Stimulated activated CD8-positive, alpha-beta memory T cell treated with anti-CD3 and anti-CD28 coated beads, Interleukin-4, amount 100 ng/mL, for 48 hours (primary cell): ENCODE measurements around the gene FXYD5.
"Not testable (repeated sequence)": the region's sequence is repeated elsewhere in the genome, so short reads cannot be mapped to it uniquely, and the experiment has no call there.

Experiments used
- DNase-seq: peaks from one replicate; pipeline ENCODE4 v3.0.0-alpha.2; 2020

Gene FXYD5

DNA sequence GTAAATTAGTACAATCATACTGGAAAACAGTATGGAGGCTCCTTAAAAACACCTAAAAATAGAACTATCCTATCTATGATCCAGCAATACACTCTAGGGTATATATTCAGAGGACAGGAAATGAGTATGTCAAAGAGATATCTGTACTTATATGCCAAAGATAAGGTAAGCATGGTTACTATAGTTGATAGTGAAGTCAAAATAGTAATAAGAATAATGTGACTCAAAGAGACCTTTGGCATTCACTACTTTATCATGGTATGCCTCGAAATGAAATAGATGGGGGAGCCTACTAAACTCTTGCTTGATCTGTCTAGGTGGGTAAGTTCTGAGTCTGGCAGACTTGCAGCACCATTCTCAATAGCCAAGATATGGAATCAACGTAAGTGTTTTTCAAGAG, 30.3 kb downstream of the FXYD5 start:
- no peak for DNase-seq

DNA sequence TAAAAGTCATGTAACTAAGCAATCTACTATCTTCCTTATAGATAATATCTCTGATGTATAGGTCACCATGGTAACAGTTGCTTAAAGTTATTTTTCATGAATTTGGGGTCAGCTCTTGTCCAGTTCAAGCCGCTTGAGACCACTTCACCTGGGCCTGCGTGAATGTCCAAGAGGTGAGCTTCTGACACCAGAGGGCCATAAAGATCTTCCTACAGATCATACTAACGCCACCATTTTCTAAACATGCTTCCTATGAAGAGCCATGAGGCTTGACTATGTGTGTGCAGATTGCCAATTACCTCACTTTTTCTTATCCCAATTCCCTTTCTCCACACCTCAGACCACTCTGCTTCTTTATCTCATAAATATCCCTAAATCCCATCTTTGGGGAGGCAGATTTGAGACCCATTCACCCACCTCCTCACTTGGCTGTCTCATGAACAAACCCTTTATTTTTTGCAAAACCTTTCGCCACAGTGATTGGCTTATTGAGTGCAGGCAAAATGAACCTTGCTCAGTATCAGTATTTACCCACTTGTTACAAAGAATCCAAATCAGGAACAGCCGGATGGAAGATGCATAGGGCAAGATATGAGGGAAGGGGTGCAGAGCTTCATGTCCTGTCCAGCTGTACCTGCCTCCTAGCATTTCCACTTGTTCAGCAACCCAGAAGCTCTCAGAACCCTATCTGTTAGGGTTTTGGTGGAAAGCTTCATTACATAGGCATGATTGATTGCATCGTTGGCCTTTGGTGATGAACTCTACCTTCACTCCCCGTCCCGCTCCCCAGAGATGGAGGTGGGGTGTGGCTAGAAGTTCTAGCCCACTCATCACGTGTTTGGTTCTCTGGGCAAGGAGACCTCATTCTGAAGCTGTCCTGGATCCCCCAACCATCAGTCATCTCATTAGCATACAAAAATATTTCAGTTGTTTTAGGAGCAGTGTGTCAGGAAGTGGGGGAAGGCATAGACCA, 39.8 kb downstream of the FXYD5 start:
- no peak for DNase-seq

DNA sequence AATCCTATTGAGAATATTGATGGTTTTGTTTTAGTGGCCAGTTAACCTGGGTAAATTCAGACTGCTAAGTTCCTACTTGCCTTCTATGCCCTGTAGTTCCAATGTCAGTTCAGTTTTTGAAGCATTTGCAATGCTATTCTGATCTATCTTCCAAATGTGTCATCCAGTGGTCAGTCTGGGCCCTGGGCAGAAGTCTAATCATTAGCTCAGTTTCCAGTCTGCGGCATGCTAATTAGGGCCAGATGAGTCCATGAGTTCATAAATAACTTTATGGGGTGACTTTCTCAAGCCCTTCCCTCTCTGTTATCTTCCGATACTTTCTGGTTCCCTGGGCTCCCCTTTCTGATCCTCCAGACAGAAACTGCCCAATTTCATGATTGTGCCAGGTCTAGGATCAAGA, 41.3 kb downstream of the FXYD5 start:
- no peak for DNase-seq

DNA sequence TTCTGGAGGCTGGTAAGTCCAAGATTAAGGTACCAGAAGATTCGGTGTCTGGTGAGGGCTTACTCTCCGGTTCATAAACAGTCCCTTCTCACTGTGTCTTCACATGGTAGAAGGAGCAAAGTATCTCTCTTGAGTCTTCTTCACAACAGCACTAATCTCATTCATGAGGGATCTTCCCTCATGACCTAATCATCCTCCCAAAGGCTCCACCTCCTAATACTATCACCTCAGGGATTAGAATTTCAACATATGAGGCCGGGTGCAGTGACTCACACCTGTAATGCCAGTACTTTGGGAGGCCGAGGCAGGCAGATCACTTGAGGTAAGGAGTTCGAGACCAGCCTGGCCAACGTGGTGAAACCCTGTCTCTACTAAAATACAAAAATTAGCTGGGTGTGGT, 42.3 kb downstream of the FXYD5 start:
- DNase-seq, result not testable (repeated sequence)

DNA sequence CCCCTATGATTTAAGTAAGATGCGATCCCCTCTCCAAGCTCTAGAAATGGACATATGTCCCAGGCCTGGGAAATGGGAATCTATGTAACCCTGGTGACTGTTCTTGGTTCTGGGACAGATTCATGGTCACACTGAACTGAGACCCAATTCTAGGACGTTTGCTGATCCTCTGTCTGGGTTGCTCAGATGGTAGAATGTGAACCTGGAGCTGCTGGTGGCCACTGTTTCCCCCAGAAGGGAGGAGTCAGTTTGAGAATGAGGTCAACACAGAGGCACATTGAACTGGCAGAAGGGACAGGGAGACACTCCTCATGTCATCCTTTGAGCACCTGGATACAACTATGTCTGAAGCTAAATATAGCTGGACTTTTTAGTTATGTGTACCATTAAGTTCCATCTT, 44.9 kb downstream of the FXYD5 start:
- DNase-seq, result no peak

DNA sequence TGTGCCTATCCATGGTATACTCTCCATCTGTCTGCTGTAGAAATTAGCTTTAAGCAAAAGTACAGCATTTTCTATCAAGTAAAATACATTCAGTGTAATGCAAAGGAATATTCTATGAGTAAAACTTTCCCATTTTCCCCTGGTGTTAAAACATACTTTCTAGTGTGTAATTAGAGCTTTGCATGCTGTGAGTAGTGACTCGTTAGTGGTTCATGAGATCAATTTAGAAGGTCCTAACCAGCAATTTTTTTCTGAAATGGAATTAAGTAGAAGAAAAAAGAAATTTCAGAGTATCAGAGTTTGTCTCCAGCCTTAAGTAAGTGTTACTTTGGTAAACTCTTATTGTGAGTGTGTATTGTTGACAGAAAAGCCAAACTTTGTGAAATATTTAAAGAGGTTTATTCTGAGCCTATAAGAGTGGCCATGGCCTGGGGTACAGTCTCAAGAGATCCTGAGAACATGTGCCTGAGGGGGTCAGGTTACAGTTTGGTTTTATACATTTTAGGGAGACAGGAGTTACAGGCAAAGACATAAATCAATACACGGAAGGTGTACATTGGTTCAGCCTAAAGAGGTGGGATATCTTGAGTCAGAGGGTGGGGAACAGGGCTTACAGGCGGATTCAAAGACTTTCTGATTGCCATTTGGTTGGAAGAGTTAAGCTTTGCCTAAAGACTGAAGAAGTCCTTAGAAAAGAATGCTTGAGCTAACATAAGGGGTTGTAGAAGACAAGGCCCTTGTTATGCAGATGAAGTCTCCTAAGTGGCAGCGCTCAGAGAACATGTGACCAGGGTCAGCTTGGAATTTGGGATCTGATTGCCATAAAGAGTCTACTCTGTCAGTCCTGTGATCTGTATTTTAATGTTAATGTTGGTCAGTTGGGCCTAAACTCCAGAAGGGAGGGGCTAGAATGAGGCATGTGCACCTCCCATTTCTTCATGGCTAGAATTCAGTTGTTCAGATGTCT, 48.5 kb downstream of the FXYD5 start:
- peak; percentile 22 for DNase-seq

DNA sequence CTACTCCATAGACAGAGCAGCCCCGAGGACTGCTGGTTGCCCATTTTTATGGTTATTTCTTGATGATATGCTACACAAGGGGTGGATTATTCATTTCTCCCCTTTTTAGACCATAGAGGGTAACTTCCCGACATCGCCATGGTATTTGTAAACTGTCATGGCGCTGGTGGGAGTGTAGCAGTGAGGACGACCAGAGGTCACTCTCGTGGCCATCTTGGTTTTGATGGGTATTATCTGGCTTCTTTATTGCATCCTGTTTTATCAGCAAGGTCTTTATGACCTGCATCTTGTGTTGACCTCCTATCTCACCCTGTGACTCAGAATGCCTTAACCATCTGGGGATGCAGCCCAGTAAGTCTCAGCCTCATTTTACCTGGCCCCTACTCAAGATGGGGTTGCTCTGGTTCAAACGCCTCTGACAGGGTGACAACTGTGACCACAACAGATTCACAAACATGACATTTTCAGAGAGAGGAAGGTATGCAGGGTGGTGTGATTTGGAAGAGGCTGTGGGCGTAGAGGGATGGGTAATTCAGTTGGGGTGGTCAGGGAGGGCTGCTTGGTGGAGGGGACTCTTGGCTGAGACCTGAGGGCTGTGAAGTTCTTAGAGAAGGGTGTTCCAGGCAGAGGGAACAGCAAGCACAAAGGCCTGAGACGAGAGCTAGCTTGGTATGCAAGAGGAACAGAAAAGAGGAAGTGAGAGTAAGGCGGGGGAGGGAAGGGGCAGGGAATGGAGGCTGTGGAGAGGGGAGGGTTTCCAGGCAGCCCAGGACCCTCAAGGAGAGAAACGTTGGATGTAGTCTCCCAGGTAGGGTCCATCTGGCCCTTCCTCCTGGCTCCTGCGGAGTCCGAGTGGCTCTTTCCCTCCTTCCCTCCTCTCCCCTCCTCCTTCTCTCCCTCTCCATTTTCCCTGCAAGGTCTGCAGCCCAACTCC, 50.5 kb downstream of the FXYD5 start:
- no peak for DNase-seq

DNA sequence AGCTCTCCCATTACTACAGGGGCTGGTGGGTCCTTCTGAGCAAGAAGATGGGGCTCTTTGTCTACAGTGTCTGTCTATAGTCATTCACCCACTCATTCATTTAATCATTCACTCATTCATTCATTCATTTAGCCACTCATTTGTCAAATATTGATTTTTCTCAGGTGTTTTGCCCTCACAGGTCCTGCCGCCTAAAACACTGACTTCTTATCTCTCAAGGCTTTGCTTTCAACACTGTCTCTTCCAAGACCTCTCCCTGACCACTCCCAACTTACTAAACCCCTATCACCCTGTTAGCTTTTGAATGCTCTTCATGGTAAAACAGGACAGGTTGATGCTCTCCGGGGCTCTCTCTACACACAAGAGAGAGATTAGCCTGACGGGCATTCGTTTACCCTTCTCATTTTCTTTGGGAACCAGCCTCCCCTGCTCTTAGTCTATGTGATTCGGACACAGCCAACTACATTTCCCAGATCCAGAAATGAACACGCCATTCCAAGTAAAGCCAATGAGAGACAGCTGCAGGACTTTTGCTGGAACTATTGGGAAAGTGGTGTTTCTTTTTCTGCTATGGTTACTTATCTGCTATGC, 51.3 kb downstream of the FXYD5 start:
- DNase-seq, result no peak

DNA sequence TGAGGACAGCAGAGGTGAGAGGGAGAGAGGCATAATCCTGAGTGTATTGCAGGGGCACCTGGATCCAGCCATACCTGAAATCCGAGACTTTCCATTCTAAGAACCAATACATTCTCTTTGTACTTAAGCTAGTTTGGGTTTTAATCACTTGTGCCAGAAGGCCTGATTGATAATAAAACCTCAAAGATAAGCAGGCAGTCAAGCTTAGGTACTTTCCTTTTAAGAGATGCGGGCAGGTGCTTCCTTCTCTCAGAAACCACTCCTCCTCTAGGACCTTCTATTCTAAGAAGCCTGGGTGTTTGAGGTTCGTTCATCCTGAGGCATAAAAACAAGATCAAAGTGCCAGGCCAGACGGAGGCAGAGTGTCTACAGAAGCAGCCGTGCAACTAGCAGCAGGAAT, 51.8 kb downstream of the FXYD5 start:
- DNase-seq, result peak; percentile 44

DNA sequence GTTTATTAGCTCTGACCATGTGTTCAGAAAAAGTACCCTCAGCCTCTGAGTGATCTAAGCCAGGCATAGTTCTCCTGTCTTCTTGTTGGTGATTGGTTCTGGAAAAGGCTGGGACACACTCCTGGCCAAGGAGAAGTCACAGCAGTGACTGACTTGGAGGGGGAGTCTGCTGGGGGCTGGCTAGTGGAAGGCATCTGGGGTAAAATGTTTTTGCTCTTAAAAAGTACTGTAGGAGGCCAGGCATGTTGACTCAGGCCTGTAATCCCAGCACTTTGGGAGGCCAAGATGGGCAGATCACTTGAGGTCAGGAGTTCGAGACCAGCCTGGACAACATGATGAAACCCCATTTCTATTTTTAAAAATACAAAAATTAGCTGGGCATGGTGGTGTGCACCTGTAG, 52.3 kb downstream of the FXYD5 start:
- DNase-seq, result no peak

DNA sequence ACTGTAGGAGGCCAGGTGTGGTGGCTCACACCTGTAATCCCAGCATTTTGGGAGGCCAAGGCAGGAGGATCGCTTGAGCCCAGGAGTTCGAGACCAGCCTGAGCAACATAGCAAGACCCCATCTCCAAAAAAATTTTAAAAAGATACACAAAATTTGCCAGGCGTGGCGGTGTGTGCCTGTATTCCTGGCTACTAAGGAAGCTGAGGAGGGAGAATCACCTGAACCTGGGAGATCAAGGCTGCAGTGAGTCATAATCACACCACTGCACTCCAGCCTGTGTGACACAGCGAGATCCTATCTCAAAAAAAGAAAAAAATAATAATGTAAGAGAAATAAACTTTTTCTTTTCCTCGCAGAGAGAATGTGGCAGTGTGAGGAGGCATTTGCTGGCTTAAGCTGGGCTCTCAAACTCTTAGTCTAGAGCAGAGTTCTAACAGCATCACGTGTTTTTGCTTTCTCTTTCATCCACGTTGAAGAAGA, 52.9 kb downstream of the FXYD5 start:
- no peak for DNase-seq

DNA sequence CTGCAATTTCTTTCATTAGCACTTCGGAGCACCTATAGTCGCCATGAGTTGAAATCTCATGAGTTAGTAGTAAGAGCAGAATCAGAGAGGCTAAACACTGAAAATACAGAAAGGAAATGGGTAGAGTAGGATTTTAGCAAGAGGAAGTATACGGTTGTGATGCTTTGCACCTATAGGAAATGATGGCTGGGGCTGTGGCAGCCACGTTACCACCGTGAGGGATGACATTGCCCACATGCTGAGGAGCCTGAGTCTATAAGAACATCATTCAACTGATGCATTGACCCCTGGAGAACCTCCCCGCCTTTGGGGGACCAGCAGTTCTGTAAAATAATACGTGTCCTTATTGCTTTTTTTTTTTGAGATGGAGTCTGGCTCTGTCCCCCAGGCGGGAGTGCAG, 53.6 kb downstream of the FXYD5 start:
- DNase-seq, result peak; percentile 20

DNA sequence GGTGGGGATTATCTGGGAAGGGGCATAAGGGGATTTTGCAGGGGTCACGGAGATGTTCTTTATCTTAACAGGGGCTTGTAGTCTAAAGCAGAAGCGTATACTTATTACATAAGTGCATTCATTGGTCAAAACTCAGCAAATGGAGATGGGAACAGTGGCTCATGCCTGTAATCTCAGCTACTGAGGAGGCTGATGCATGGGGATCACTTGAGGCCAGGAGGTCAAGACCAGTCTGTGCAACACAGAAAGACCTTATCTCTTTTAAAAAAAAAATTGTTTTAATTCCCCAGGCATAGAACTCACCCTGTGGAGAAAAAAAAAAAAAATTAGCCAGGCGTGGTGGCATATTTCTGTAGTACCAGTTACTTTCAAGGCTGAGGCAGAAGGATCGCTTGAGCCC, 55.1 kb downstream of the FXYD5 start:
- DNase-seq, result peak; percentile 19

DNA sequence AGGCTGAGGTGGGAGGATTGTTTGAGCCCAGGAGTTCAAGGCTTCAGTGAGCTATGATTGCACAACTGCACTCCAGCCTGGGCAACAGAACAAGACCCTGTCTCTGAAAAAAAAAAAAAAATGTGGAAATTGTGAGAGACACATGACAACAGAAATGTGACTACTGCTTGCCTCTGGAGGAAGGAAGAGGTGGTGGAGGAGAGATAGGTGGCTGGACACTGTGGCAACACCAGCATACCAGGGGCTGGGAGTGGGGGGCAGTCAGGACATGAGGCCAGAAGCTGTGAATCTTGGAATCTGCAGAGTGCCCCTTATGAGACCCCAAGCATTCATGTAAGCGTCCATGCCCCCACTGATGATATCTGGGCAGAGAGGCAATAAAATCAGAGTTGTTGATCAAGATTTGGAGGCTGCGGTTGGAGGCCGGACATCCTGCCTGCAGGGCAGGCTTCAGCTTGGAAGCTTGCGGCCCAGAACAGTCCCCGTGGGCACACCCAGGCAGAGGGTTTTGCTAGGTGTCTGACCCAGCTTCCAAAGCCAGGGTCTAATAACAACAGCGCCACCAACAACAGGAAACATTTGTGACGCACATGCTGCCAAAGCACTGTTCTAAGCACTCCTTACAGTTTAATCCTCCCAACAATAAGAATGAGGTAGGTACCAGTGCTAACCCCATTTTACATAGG, 57.2 kb downstream of the FXYD5 start:
- DNase-seq, result peak; percentile 73

DNA sequence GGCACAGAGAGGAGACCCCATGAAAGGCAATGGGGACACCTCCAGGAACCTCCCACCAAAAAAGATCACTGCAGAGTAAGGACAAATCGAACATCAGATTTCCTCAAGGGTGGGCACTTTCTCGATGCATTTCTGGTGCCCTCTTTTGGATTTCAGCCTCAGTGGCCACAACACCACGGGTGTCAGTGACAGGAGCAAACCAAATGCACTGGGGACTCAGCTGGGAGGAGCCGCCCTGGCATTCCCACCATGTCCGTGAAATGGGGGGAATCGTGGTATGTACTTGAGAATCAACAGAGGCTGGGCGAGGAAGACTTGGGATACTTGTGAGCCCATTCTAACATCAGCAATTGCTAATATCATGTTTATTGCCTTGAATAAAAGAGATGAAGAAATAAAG, 57.7 kb downstream of the FXYD5 start:
- no peak for DNase-seq

DNA sequence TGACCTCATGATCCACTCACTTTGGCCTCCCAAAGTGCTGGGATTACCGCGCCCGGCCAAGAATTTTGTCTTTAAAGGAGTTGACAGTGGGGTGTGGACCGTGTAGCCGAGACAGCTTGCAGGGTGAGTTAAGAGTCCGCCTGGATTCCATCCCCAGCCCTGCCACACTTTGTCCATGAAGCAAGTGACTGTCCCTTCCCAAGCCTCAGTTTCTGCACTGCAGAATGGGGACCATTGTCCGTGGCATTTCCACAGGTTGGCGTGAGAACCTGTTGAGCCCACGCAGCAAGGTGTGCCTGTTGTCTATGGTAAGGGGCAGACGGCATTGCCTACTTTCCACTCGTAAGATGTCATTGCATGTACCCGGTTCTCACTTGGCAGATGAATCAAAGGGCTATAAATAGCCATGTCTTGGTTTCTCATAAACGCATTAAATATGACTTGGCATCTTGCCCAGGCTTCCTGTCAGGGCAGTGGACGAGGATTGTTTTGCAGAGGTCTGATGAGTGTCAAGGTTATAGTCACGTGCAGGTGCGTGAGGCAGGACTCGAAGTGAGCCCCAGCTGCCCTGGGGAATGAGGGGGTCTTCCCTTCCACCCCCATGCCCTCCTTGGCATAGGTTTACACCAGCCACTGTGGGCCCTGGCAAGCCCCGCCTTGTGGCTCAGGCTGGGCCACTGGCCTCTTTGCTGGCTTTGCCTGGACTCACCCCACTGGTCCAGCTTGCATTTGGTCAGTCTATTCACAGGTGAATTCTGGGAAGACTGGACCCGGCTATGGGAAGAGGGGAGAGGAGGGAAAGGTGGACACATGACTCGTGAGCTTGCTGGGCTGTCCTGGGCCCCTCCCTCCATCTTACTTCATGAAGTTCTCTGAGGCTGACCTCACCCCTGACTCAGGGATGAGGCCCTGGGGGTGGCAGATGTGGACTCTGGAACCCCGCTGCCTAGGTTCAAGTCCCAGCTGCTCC, 59.4 kb downstream of the FXYD5 start:
- DNase-seq, result peak; percentile 79

DNA sequence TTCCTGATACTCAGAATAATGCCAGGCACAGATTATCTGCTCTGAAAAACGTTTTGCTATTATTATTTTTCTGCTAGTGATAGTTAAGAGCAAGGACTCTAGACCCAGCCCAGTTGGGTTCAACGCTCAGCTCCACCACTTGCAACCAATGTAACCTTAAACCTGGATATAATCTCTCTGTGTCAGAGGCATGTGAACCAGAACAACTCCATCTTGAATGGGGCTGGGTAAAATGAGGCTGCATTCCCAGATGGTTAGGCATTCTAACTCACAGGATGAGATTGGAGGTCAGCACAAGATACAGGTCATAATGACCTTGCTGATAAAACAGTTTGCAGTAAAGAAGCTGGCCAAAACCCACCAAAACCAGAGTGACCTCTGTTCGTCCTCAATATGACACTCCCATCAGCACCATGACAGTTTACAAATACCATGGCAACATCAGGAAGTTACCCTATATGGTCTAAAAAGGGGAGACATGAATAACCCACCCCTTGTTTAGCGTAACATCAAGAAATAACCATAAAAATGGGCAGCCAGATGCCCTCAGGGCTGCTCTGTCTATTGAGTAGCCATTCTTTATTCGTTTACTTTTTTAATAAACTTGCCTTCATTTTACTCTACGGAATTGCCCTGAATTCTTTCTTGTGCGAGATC, 60.4 kb downstream of the FXYD5 start:
- no peak for DNase-seq

DNA sequence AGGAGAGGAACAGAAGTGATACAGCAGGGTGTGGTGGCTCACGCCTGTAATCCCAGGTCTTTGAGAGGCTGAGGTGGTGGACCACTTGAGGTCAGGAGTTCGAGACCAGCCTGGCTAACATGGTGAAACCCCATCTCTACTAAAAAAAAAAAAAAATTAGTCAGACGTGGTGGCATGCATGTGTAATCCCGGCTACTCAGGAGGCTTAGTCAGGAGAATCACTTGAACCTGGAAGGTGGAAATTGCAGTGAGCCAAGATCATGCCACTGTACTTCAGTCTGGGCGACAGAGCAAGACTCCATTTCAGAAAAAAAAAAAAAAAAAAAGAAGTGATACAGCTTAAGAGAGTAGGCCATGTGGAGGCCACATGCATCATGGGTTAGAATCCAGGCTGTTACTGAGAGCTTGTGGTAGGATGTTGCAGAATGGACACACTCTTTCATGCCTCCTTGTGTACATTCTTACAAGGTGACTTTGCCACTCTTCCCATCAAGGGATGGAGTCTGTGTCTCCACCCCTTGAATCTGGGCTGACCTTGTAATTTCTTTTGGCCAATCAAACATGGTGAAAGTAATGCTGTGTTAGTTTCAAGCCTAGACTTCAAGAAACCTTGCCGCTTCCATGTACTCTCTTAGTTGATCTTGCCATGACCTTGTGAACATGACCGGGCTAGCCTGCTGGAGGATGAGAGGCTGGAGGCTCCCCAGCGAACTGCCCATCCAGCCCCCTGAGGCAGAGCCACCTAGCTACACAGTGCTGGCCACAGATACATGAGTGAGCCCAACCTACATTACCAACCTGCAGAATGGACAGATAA, 61.7 kb downstream of the FXYD5 start:
- DNase-seq, result no peak
